ENCODE data around the gene ADAMTS6.
A peak's percentile ranks its signal among the peaks of the same experiment; 100 is the strongest.

Gene ADAMTS6

GRCh38 chr5:65104831-65105230, 376.9 kb downstream of the ADAMTS6 start:
- H3K27me3 ChIP-seq (ENCODE audit: control insufficient read depth, low read length) = peaks cover 31% of the 10 kb centered on the region
- H3K4me2 ChIP-seq (ENCODE audit: low read length) = no peak overlapping the region
- no peaks in the 10 kb centered on the region for H3K79me2 ChIP-seq (ENCODE audit: control insufficient read depth, low read length)
- no peaks in the 10 kb centered on the region for H3K9me2 ChIP-seq (replicated peaks; ENCODE audit: control insufficient read depth, low read length)
- H3K27ac ChIP-seq (ENCODE audit: low read depth, low read length) = no peak overlapping the region
- no peaks in the 10 kb centered on the region for H3K36me3 ChIP-seq (ENCODE audit: control insufficient read depth, low read length)
- H3K4me3 ChIP-seq (ENCODE audit: low read length) = no peak overlapping the region
- H3K9me3 ChIP-seq (ENCODE audit: control insufficient read depth, insufficient read depth, low read length) = no peaks in the 10 kb centered on the region
- no peaks in the 10 kb centered on the region for H3F3A ChIP-seq (ENCODE audit: control insufficient read depth, insufficient read depth)
- H3K4me1 ChIP-seq (ENCODE audit: control insufficient read depth, low read length) = peaks cover 7% of the 10 kb centered on the region
- H4K20me1 ChIP-seq (ENCODE audit: control insufficient read depth, insufficient read depth, low read depth, low read length) = no peaks in the 10 kb centered on the region
- TF ChIP-seq EZH2phosphoT487 (IDR thresholded peaks at IDR 0.05; ENCODE audit: borderline replicate concordance, low read length) (no peak), CTCF (IDR thresholded peaks at IDR 0.05; ENCODE audit: low read depth, low read length, poor library complexity, severe bottlenecking) (no peak)

GRCh38 chr5:65103756-65104440, 377.8 kb downstream of the ADAMTS6 start:
- Histone ChIP-seq H3K9me3 (ENCODE audit: control insufficient read depth, insufficient read depth, low read length) (no peaks in the 10 kb centered on the region), H3F3A (ENCODE audit: control insufficient read depth, insufficient read depth) (no peaks in the 10 kb centered on the region), H3K27ac (ENCODE audit: low read depth, low read length) (no peak overlapping the region), H3K9me2 (replicated peaks; ENCODE audit: control insufficient read depth, low read length) (no peaks in the 10 kb centered on the region), H3K27me3 (ENCODE audit: control insufficient read depth, low read length) (peaks cover 31% of the 10 kb centered on the region), H3K4me1 (ENCODE audit: control insufficient read depth, low read length) (peaks cover 7% of the 10 kb centered on the region), H3K4me2 (ENCODE audit: low read length) (peak overlapping the region; percentile 74), H3K79me2 (ENCODE audit: control insufficient read depth, low read length) (no peaks in the 10 kb centered on the region), H4K20me1 (ENCODE audit: control insufficient read depth, insufficient read depth, low read depth, low read length) (no peaks in the 10 kb centered on the region), H3K36me3 (ENCODE audit: control insufficient read depth, low read length) (no peaks in the 10 kb centered on the region), H3K4me3 (ENCODE audit: low read length) (peak overlapping the region; percentile 72)
- TF ChIP-seq EZH2phosphoT487 (IDR thresholded peaks at IDR 0.05; ENCODE audit: borderline replicate concordance, low read length) = no peak
- no peak for TF ChIP-seq CTCF (IDR thresholded peaks at IDR 0.05; ENCODE audit: low read depth, low read length, poor library complexity, severe bottlenecking)

- Histone ChIP-seq H3K9me3 (ENCODE audit: control insufficient read depth, insufficient read depth, low read length) (no peaks in the 10 kb centered on the region), H3K9me2 (replicated peaks; ENCODE audit: control insufficient read depth, low read length) (no peaks in the 10 kb centered on the region), H3K4me1 (ENCODE audit: control insufficient read depth, low read length) (peaks cover 7% of the 10 kb centered on the region), H4K20me1 (ENCODE audit: control insufficient read depth, insufficient read depth, low read depth, low read length) (no peaks in the 10 kb centered on the region), H3K36me3 (ENCODE audit: control insufficient read depth, low read length) (no peaks in the 10 kb centered on the region), H3K27ac (ENCODE audit: low read depth, low read length) (no peak overlapping the region), H3K27me3 (ENCODE audit: control insufficient read depth, low read length) (peaks cover 31% of the 10 kb centered on the region), H3K4me3 (ENCODE audit: low read length) (peak overlapping the region; percentile 72), H3F3A (ENCODE audit: control insufficient read depth, insufficient read depth) (no peaks in the 10 kb centered on the region), H3K79me2 (ENCODE audit: control insufficient read depth, low read length) (no peaks in the 10 kb centered on the region), H3K4me2 (ENCODE audit: low read length) (peak overlapping the region; percentile 74)
- TF ChIP-seq EZH2phosphoT487 (IDR thresholded peaks at IDR 0.05; ENCODE audit: borderline replicate concordance, low read length) (no peak), CTCF (IDR thresholded peaks at IDR 0.05; ENCODE audit: low read depth, low read length, poor library complexity, severe bottlenecking) (peak; percentile 45)
These were observed 378.6 kb downstream of the ADAMTS6 start for GRCh38 chr5:65102976-65103711.
